HG03175 (cell line): ENCODE measurements around the gene SUCO.

Source experiments
- ATAC-seq: cut with Tn5 transposase; IDR thresholded peaks from one replicate; pipeline ENCODE4 v1.9.1; 2021; ENCODE audit warnings: mild to moderate bottlenecking, moderate library complexity; ENCODE audit not compliant: unreplicated experiment

Gene SUCO

GRCh38 chr1:172640111-172640510 is 107.2 kb downstream of the SUCO start:
- ATAC-seq: no peak

DNA sequence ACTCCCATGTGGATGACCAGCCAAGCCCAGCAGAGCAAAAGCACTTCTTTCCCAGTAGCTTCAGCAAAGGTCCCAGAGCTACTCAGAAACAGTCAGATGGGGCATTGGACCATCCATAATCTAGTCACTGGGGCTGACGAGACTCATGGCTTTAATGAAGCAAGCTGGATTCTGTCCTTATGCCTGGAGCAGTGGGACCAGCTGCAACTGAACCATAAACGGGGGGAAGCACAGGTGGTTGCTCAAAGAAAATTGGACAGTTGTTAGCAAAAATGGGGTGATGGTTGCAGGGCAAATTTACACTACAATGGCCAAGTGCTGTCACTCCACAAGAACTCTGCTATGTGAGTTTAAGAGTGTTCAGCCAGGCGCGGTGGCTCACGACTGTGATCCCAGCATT is 108.5 kb downstream of the SUCO start:
- ATAC-seq: no peak

DNA sequence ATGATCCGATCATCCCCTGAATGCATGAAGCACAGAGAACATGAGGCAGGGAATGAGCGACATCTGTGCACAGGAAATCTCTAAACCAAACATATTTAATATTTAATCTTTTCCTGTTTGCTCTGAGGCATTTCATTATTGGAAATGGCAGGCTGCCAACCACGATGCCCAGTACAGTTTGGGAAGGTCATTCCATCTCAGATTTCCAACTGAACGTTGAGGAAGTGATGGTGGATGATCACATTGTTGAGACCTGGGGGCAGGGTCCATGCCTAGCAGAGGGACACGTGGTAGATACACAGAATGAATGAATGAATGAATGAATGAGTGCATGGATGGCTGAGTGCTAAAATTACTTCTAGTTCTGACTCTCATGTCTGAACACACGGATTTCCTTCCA is 110.0 kb downstream of the SUCO start:
- ATAC-seq: no peak

DNA sequence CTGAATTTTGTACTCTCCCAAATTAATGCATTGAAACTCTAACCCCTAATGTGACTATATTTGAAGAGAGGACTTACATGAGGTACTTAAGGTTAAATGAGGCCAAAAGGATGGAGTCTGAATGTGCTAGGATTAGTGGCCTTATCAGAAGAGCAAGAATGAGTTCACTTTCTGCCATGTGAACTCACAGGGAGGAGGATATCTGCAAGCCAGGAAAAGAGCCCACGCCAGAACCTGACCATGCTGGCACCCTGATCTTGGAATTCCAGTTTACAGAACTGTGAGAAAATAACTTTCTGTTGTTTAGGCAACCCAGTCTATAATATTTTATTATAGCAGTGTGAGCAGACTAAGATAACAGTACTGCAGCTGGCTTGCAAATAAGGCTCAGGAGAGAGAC is 113.7 kb downstream of the SUCO start:
- ATAC-seq: no peak

- no peak for ATAC-seq
Observed at GRCh38 chr1:172647110-172647564, 114.2 kb downstream of the SUCO start.

- ATAC-seq: no peak
Observed at GRCh38 chr1:172647987-172648386, 115.0 kb downstream of the SUCO start.

DNA sequence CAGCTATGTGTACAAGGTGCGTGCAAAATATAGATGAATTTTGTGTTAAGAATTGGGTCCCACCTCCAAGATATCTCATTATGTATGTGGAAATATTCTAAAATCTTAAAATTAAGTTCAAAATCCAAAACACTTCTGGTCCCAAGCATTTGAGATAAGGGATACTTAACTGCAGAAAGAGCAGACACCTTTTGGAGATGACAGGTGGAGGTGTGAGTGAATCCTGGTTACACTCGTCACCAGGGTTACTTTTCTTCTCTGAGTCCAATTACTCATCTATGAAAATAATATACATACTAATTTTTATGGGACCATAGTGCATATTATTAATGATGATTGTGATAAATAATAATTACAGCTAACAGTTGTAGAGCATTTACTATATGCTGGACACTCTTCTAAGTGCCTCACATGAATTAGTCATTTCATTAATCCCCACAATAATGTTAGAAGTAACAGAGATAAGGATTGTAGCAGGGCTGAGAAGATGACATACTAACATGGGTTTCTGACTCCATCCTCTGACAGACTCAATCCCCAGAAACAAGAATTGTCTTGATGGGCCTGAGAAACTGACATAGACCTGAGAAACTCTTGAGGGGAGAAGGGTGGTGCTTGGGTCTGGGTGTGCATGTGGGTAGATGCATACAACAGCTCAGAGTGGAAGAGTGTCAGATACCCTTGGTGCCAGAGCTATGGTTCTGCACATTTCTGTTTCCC is 117.7 kb downstream of the SUCO start:
- ATAC-seq: no peak

DNA sequence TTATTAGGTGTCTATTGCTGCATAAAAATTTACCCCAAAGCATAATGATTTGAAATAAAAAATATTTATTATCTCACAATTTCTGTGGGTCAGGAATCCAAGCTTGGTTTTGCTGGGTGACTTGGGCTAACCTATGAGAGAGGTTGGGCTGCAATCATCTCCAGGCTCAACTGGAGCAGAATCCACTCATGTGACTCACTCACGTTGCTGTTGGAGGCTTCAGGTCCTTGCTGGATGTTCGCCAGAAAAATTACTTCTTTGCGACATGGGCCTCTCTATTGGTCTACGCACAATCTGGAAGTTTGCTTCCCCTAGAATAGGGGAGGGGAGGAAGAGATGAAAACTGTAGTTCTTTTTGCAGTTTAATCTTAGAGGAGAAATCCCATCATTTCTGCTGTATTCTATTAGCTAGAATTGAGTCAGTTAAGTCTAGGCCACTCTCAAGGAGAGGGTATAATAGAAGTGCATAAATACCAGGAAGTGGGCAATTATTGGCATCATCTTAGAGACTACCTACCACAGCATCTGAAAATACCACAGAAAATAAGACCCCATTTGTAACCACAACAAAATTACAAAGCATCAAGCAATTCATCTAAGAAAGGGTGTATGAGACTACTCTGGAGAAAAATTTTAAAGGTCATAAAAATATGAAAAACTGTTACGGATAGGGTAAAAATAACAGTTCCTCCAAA is 120.2 kb downstream of the SUCO start:
- ATAC-seq: no peak

DNA sequence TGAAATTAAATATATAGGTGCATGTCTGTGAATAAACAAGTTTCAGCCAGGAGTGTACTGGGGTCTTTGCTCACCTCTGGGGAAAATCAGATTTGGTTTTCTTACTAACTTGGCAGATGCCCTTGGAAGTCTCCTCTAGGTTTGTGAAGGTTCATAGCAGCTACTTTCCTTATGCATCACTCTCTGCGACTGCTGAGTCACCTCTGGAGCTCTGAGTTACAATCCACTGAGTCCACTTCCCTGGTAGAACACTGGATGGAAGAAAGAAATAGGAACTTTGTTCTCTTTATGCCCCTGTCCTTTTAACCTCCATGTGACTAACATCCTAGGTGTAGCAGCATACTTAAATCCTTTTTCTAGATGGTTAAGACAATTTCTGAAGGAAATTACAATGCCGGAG is 121.6 kb downstream of the SUCO start:
- ATAC-seq: no peak

DNA sequence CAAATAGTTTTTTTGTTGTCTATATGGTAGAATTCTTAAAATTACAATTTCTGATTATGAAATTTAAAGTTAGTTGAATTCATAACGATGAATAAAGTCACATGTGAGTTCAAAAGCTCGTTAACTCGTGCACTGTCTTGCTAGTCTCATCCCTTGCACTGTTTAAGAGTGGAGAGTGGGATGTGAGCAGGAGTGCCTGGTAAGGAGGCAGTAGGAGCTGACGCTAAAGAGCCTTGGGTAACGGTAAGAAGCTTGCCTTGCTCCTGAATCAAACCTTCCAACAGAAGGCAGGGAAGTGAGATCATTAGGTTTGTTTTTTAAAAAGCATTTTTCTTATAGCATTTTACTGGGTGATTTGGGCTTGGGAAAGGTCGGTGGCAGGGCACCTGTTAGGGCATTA is 123.6 kb downstream of the SUCO start:
- ATAC-seq: no peak

- ATAC-seq: no peak
Observed at GRCh38 chr1:172657586-172657985, 124.6 kb downstream of the SUCO start.

GRCh38 chr1:172658871-172659453 is 126.0 kb downstream of the SUCO start, which contains the start of gene FASLG:
FASLG (plus strand) TSS chr1:172659103; CDS start chr1:172659202, 99 bp downstream.
- no peak for ATAC-seq

DNA sequence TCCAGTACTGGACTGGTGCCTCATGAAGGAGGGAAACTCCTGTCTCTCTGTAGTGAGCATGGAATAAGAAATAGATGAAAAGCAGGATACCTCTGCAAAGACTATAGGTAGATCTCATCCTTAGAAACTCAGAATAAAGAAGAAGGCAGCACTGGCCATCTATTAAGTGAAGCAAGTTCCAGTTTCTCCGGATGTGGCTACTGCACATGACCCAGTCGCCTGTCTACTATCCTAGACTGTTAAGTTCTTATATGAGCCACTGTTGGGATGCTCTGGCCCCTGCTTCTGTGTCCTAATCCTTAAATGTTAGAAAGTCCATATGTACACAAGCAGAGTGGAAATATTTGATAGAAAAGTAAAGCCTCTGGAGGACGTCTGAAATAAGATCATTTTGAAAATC is 128.2 kb downstream of the SUCO start:
- no peak for ATAC-seq
